Measurements from ENCODE around the gene EFNA5. TPM values are rescaled to one million over a fixed set of nuclear protein-coding genes. Genes with fewer than 3 reads are reported as not detected.

The EFNA5 gene
- total and polyA plus RNA-seq, 10 of the 15 experiments (the other 5 are each of a cell fraction or from before 2014, with no cell fraction given), result 0.19 to 12.6 (median 3.9) TPM

DNA sequence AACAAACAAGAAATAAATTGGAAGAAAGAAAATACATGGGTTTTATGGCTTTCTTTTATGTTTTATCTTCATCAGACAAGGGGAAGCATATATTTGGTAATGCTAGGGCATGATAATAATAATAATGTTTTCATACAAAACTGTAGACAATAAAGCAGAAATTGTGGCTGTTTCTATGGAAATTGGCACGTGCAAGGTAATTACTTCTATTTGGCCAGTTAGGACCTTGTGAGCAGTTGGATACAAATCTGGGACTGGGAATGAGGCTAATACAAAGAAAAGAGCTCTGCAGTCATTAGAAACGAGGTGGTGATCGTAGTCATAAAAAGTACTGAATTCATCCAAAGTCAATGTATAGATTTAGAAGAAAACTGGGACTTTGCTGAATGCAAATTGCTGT lies 233.6 kb downstream of the EFNA5 start:
- CTCF ChIA-PET, result interaction anchor here (1.4 to 2.4 kb wide), 2 partner anchors 11 to 135 kb away, joined by 4 to 6 read pairs; no protein-coding TSS in a partner anchor
- DNase-seq (ENCODE audit: low read depth, low spot score), result no peak
- intact Hi-C loops (cut with micrococcal nuclease; ENCODE audit: unreplicated experiment), result no loop called here
- Histone ChIP-seq H3K27ac (ENCODE audit: control insufficient read depth, insufficient read depth) (no peak overlapping the region), H4K20me1 (ENCODE audit: control insufficient read depth, insufficient read depth) (no peaks in the 10 kb centered on the region), H3K4me2 (ENCODE audit: control insufficient read depth, insufficient read depth) (no peak overlapping the region), H3K4me3 (no peak overlapping the region), H3K9ac (ENCODE audit: control insufficient read depth, insufficient read depth, low read length) (no peak overlapping the region), H3K79me2 (ENCODE audit: control insufficient read depth, insufficient read depth, low read length) (peaks cover under 1% of the 10 kb centered on the region; the same call in 1 of the 2 replicates), H3K36me3 (ENCODE audit: control insufficient read depth in 2 of 2, insufficient read depth in 2 of 2, low read length in 1 of 2) (no peaks in the 10 kb centered on the region), H3K27me3 (replicated peaks in 1 of 2; ENCODE audit: control insufficient read depth in 2 of 2, insufficient read depth in 2 of 2, low read length in 1 of 2) (no peaks in the 10 kb centered on the region), H2AFZ (ENCODE audit: control insufficient read depth, low read depth, low read length) (no peak overlapping the region), H3K9me3 (replicated peaks; ENCODE audit: control insufficient read depth, insufficient read depth, low read length) (peaks cover 4% of the 10 kb centered on the region; the same call in 2 of the 3 replicates), H3K4me1 (ENCODE audit: control insufficient read depth, insufficient read depth, low read length) (no peaks in the 10 kb centered on the region)
- POLR2A ChIA-PET, result no interaction called here
- RAD21 ChIA-PET (ENCODE audit: unreplicated experiment), result no interaction called here
- SMC1A ChIA-PET (ENCODE audit: uncharacterized antibody, unreplicated experiment), result interaction anchor here (0.9 to 8.3 kb wide), 2 partner anchors 16 kb away, joined by 4 to 68 read pairs; no protein-coding TSS in a partner anchor
- FAIRE-seq, result no peak
- in situ Hi-C loops (cut with MboI), result no loop called here
- no peak for ATAC-seq
- no TSS peak for BruUV-seq (replicated peaks)
- TF ChIP-seq POLR2AphosphoS2 (IDR thresholded peaks at IDR 0.05; ENCODE audit: low read depth, low read length), result no peak
- TF ChIP-seq RAD51 (IDR thresholded peaks at IDR 0.05), result no peak
- no peak for TF ChIP-seq PRDM15 (CRISPR knock-in tag; IDR thresholded peaks at IDR 0.05)
- TF ChIP-seq FOXK2 (IDR thresholded peaks at IDR 0.05), result no peak
- no peak for TF ChIP-seq NRF1 (conservative IDR thresholded peaks at IDR 0.05; ENCODE audit: low read depth, low read length)
- no peak for TF ChIP-seq USF2 (IDR thresholded peaks at IDR 0.05; ENCODE audit: borderline replicate concordance, low read depth, low read length)
- no peak for TF ChIP-seq LARP7 (IDR thresholded peaks at IDR 0.05)
- no peak for TF ChIP-seq CHD1 (IDR thresholded peaks at IDR 0.05; ENCODE audit: low read depth, low read length)
- no peak for TF ChIP-seq SREBF2 (IDR thresholded peaks at IDR 0.05; ENCODE audit: low read length)
- WGBS (ENCODE audit: insufficient coverage, insufficient replicate concordance, low lambda C conversion rate, missing lambda C conversion rate), result 24% methylated on average over 3 of the region's 3 CpGs
